Activated CD4-positive, CD25-positive, alpha-beta regulatory T cell treated with anti-CD3 and anti-CD28 coated beads, Interleukin-2, amount 50 U/mL, for 16 hours (primary cell): ENCODE results near the gene GATAD2A.
"Not testable (repeated sequence)": the region's sequence is repeated elsewhere in the genome, so short reads cannot be mapped to it uniquely, and the experiment has no call there.

Experiments used
- DNase-seq: peaks from one replicate; pipeline ENCODE4 v3.0.0-alpha.2; 2020; ENCODE audit warnings: low read depth, low spot score

Gene GATAD2A

DNA sequence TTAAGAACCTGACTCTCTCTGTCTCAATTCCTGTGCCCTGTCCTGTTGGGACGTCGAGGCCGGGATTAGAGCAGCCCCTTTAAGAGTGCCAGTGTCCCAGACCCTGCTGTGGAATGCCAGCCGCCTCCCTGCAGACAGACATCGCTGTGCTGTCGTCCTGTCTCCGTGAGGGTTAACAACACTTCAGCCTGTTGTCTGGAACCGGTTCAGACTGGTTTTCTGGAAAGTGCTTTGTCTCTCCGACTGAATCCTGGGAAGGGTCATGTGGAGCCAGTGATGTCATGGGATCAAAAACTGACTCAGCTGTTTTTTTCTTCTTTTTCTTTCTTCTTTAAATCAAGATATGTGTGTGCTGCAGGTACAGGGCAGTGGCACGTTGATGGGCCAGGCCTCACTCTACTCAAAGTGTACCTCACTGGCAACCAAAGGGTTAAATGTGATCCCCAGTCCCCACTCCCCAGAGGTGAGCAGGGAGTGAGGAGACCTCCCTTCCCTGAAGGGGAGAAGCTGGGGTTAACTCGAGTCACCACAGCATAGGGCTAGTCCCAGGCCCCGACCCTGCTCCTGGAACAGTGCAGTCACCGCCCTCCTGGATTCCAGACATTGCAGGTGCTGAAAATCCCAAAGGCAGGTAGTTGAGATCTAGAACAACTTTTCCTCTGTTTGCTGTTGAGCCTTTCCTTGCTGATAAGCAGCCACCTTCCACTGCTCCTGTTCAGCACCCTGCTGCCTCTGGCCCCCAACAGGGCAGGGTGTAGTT lies 59.0 kb downstream of the GATAD2A start:
- no peak for DNase-seq

DNA sequence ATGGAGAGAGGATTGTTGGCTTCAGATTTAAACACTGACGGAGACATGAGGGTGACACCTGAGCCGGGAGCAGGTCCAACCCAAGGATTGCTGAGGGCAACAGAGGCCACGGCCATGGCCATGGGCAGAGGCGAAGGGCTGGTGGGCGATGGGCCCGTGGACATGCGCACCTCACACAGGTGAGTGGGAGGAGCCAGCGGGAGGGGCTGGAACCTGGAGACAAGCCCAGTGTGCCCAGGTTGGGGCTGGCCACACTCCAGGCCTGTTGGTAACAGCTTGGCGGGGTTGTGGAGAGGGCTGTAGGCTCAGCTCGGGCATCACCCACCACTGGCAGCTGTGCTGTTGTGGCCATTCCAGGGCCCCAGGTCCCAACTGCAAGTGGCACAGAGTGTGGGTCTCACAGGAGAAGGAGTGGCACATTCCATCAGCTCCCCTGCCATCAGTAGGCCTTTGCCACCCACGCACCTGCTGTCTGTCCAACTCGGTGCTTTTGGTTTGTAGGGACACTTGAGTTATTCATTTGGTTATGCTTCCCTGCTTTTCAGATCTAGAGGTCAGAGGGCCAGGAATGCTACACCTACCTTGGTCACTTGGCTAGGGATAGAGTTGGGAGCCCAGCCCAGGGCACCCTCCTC lies 60.1 kb downstream of the GATAD2A start:
- DNase-seq, result no peak

- DNase-seq, result no peak
Measured at GRCh38 chr19:19466201-19466600, 60.7 kb downstream of the GATAD2A start.

GRCh38 chr19:19468424-19469050 lies 63.1 kb downstream of the GATAD2A start:
- no peak for DNase-seq

- no peak for DNase-seq
Measured at GRCh38 chr19:19470579-19470978, 65.1 kb downstream of the GATAD2A start.

DNA sequence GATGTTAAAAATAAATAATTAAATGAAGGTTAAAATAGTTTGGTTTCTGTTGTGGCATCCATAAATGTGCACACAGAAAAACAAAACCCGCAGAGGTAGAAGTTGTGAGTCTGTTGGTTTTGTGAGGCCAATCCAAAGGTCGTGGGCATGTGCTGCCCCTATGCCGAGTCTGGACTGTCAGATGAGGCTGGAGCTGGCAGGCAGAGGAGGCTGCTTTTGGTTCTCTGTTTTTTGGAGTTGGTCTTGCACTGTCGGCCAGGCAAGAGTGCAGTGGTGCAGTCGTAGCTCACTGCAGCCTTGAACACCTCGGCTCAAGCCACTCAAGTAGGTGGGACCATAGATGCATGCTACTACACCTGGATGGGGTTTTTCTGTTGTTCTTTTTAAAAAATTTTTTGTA lies 66.2 kb downstream of the GATAD2A start:
- no peak for DNase-seq

GRCh38 chr19:19472106-19472505 lies 66.6 kb downstream of the GATAD2A start:
- DNase-seq, result not testable (repeated sequence)

- DNase-seq, result no peak
Measured at GRCh38 chr19:19475015-19475765, 69.7 kb downstream of the GATAD2A start.

- no peak for DNase-seq
Measured at GRCh38 chr19:19475849-19476828, 70.7 kb downstream of the GATAD2A start.

- DNase-seq, result no peak
Measured at GRCh38 chr19:19477705-19478383, 72.4 kb downstream of the GATAD2A start.

DNA sequence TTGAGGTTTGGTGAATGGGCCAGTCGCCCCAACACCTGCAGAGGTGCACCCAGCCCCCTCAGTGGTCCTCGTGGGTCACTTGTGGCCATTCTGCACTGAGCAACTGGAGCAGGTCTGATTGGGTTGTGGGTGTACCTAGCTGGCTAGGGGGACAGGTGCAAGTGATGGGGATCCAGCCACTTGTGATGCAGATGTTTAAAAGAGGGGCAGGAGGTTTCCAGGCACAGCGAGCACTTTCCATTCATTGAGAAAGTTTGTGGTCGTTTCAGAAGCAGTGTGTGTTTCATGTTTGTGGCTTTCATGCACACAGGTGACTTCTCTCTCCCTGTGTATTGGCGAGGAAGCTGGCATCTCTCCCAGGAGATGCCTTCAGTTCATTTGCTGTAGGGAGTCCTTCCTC lies 75.2 kb downstream of the GATAD2A start:
- DNase-seq, result no peak

DNA sequence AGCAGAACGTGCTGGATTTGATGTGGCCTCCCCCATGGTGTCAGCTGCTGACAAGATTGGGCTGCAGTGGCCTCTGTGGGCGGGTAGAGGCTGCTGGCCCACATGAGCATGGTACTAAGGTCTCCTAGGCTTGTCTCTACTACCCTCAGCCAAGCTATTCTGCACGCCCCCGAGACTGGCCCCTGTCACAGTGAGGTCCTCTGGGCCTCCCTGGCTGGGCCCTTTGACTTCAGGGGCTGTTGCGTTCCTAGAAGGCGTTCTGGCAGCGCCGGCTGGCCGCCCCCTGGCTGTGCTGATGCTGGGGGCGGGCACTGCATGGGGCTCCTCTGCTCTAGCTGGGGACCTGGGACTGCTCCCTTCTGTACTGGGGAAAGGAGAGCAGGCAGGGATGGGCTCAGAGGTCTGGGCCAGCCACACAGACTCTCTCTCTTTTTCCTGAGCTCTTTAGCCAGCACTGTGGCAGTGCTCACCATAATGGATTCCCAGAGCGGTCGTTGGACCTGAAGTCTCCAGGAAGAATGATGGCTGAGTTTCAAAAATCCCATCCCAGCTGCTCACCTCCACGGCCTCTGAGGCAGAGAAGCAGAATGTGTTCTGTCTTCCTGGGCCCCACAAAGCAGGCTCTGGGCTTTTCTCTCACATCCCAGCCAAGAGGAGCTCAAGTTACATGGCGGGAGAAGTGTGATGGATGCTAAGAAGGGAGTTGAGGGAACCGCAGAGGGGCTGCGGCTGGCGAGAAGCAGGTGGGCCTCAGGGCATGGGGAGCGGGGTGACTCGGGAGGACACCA lies 77.5 kb downstream of the GATAD2A start:
- DNase-seq, result no peak

- DNase-seq, result no peak
Measured at GRCh38 chr19:19485161-19485997, 79.9 kb downstream of the GATAD2A start.

- DNase-seq, result no peak
Measured at GRCh38 chr19:19485998-19486290, 80.5 kb downstream of the GATAD2A start.

- no peak for DNase-seq
Measured at GRCh38 chr19:19486343-19487076, 81.0 kb downstream of the GATAD2A start.

DNA sequence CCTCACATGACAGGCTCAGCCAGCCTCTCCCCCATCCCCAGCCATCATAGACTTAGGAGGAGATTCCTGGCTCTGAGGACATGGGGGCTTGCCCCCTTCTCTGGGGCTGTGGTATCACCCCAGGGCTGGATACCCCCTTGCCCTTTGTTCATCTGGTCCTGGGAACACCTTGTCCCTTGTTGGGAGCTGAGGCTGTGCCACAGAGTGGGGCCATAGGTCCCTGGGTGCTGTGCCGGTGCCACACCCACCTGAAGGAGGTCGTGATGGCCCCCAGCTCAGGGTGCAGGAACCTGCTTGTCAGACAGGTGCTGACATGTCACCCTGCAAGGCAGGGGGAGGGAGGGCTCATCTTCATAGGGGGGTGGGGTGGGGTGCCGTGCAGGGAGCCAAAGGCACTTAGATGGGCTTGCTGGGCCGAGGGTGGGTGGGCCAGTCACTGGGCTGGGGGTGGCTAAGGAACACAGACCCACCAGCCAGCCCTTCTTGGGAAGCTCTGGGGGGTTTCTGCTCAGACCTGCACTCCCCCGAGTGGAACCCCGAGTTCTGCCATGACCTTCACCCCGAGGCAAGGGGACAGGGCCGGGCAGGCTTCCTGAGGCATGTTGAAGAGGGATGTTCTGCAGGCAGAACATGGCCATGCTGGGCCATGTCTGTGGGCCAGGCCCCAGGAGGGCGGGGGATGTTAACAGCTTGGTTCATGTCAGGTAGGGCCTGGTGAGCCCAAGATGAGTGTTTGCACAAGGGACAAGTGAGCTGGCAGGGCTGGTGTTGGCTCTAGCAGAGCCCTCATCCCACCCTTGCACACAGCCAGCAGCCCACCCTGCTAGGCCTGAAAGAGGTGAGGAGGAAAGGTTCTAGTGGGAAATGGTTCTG lies 81.8 kb downstream of the GATAD2A start:
- no peak for DNase-seq
